Measurements from ENCODE around the gene ACSF2. TPM values are rescaled to one million over a fixed set of nuclear protein-coding genes. Genes with fewer than 3 reads are reported as not detected.
A peak's percentile ranks its signal among the peaks of the same experiment; 100 is the strongest.

Gene ACSF2
- total RNA-seq, 4 donors from 2014 or later, result 20.5 to 69.3 (median 31.9) TPM

DNA sequence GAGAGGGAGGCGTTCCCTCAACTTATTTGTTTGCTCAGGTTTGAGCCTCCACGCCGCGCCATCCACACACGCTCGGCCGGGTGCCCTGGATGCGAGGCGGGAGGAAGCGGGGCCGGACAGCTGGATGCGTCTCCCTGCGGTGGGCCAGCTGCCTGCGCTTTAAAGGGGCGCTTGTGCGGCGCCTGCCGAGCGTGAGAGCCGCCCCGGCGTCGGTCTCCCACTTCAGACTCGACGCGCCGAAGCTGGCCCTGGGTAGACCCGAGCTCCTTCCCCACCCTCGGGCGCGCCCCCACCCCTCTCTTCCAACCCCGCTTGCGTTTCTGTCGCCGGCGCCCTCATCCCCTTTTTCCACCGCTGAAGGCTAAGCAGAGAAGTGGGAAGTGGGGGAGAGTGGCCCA lies 43.2 kb downstream of the ACSF2 start:
- Histone ChIP-seq H3K27ac (no peak overlapping the region), H3K27me3 (peaks cover 0 to 17% of the 10 kb centered on the region in 2 donors), H3K4me1 (peaks cover 0 to 18% (median 13%) of the 10 kb centered on the region in 4 donors), H3K9me3 (no peaks in the 10 kb centered on the region), H3K4me3 (peak overlapping the region in 2 of 4 donors; percentile 4 to 38), H3K36me3 (peaks cover 0 to 50% (median 0%) of the 10 kb centered on the region in 3 donors)
- no peak for TF ChIP-seq POLR2A (IDR thresholded peaks at IDR 0.05)
- TF ChIP-seq EP300 (IDR thresholded peaks at IDR 0.05), result no peak
- TF ChIP-seq, protein P1, sequence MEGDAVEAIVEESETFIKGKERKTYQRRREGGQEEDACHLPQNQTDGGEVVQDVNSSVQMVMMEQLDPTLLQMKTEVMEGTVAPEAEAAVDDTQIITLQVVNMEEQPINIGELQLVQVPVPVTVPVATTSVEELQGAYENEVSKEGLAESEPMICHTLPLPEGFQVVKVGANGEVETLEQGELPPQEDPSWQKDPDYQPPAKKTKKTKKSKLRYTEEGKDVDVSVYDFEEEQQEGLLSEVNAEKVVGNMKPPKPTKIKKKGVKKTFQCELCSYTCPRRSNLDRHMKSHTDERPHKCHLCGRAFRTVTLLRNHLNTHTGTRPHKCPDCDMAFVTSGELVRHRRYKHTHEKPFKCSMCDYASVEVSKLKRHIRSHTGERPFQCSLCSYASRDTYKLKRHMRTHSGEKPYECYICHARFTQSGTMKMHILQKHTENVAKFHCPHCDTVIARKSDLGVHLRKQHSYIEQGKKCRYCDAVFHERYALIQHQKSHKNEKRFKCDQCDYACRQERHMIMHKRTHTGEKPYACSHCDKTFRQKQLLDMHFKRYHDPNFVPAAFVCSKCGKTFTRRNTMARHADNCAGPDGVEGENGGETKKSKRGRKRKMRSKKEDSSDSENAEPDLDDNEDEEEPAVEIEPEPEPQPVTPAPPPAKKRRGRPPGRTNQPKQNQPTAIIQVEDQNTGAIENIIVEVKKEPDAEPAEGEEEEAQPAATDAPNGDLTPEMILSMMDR (IDR thresholded peaks at IDR 0.05), result no peak
- WGBS, 2 donors, result 5 to 15% methylated on average over 14 to 33 of the region's 37 CpGs
- no peak for DNase-seq (ENCODE audit: low spot score in 2 of 2)

DNA sequence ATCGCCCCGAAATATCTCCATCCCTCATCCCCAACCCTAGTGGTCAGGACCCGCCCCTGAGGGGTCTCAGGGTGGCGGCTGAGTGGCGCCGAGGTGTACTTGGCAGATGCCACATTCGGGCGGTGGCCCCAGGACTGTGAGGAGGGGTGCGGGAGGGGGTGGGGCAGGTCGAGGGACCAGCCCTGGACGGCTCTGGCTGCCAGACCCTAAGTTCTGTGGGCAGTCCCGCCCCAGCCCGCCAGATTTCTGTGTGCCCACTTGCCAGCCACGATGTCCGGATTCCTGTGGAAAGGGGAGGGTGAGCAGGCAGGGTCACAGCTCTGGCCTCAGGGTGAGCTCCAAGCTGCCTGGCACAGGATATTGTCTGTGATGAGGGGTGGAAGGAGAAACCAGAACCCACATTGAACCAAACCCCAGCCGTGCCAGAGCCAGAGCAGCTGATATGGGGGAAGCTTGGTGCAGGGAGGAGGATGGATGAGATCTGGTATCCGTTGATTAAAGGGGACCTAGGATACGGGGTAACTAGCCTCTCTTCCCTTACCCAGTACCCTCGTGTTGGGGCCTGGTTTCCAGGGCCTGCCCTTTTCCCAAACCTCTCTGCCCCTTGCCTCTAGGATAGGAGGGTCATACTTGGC lies 43.8 kb downstream of the ACSF2 start:
- Histone ChIP-seq H3K27me3 (peaks cover 0 to 17% of the 10 kb centered on the region in 2 donors), H3K4me3 (no peak overlapping the region), H3K4me1 (peaks cover 0 to 18% (median 13%) of the 10 kb centered on the region in 4 donors), H3K27ac (no peak overlapping the region), H3K36me3 (peaks cover 0 to 50% (median 0%) of the 10 kb centered on the region in 3 donors), H3K9me3 (no peaks in the 10 kb centered on the region)
- DNase-seq (ENCODE audit: low spot score in 2 of 2), result no peak
- WGBS, 2 donors, result 58 to 73% methylated on average over 17 to 19 of the region's 19 CpGs
- no peak for TF ChIP-seq EP300 (IDR thresholded peaks at IDR 0.05)
- TF ChIP-seq, protein P1 (IDR thresholded peaks at IDR 0.05), result no peak
- TF ChIP-seq POLR2A (IDR thresholded peaks at IDR 0.05), result no peak

DNA sequence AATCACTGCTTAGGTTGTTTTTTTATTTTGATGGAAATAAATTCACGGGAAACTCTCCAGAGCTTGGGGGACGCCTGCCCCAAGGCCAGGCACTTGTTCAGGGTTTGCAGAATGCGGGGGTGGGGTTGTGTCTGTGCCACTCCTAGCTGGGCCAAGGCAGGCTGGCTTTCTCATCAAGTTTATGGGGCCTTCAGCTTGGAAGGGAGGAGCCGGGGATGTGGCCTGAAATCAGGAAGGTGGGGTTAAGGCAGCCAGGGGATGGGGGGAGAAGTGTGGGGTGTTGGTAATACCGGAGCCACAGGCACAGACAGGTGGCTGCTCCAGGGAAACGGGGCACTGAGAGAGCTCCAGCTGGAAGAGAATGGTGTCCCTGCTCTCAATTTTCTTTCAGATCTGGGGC lies 44.4 kb downstream of the ACSF2 start:
- TF ChIP-seq, protein P1 (IDR thresholded peaks at IDR 0.05), result no peak
- TF ChIP-seq POLR2A (IDR thresholded peaks at IDR 0.05), result no peak
- TF ChIP-seq EP300 (IDR thresholded peaks at IDR 0.05), result no peak
- no peaks in the 10 kb centered on the region for H3K9me3 ChIP-seq
- H3K27ac ChIP-seq, result no peak overlapping the region
- peaks cover 0 to 17% of the 10 kb centered on the region in 2 donors for H3K27me3 ChIP-seq
- WGBS, 2 donors, result 75 to 89% methylated on average over 6 of the region's 6 CpGs
- DNase-seq (ENCODE audit: low spot score in 2 of 2), result no peak
- H3K4me3 ChIP-seq, result no peak overlapping the region
- H3K4me1 ChIP-seq, result peaks cover 0 to 18% (median 13%) of the 10 kb centered on the region in 4 donors
- H3K36me3 ChIP-seq, result peaks cover 0 to 47% (median 0%) of the 10 kb centered on the region in 3 donors

DNA sequence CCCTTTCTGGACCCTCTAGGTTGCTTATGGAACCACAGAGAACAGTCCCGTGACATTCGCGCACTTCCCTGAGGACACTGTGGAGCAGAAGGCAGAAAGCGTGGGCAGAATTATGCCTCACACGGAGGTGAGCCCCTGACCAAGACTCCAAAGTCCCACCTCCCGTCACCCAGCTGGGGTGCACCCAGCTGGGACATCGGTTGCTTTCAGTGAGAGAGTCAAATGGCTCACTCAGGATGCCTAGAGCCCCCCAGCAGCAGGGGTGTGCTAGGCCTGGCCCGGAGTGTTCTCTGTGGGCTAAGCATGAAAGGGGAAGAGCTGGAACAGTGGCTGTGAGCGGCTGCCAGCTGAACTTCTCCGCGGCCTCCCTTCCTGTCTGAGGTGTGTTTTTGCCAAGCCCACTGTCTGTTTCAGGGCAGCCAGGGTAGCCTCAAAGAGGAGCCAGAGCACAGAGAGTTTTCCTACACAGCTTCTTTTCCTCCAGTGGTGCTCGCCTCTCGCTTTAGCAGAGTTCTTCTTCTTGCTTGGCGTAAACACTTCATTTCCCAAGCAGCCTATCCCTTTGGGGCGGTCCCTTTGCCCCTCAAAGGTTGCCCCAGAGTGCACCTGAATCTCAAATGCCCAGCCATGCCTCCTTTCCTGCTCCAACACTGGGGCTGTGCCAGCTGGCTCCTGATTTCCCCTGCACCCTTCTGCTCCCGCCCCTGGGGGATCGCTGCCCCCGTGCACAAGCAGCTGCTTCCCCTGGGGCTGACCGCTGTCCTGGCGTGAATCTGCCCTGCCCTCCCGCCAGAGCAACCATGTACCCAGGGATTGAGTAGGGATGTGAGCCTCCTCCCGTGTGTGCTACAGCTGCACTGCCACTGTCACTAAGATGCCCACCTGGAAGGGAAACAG lies 45.2 kb downstream of the ACSF2 start:
- no peak for DNase-seq (ENCODE audit: low spot score in 2 of 2)
- no peak for TF ChIP-seq POLR2A (IDR thresholded peaks at IDR 0.05)
- TF ChIP-seq EP300 (IDR thresholded peaks at IDR 0.05), result no peak
- TF ChIP-seq, protein P1 (IDR thresholded peaks at IDR 0.05), result no peak
- peaks cover 0 to 18% (median 13%) of the 10 kb centered on the region in 4 donors for H3K4me1 ChIP-seq
- H3K4me3 ChIP-seq, result no peak overlapping the region
- H3K36me3 ChIP-seq, result peaks cover 0 to 46% (median 0%) of the 10 kb centered on the region in 3 donors
- WGBS, 2 donors, result 78 to 81% methylated on average over 22 of the region's 22 CpGs
- H3K27me3 ChIP-seq, result peaks cover 0 to 17% of the 10 kb centered on the region in 2 donors
- no peaks in the 10 kb centered on the region for H3K9me3 ChIP-seq
- H3K27ac ChIP-seq, result no peak overlapping the region

Data from tibial nerve (tissue), 4 donors.